GM23338 (cell line): ENCODE data around the gene XPO4. TPM values are rescaled to one million over a fixed set of nuclear protein-coding genes. Genes with fewer than 3 reads are reported as not detected.
A peak's percentile ranks its signal among the peaks of the same experiment; 100 is the strongest.

Experiments used
- ATAC-seq: fragments of 200-7000 bp; cut with Tn5 transposase; 3 replicates; pipeline ENCODE4 v1.9.1; 2020
- DNase-seq: peaks from one replicate; pipeline ENCODE4 v3.0.0-alpha.2; 2015; ENCODE audit warnings: low spot score
- H2AFZ ChIP-seq: fragments of 200-600 bp; sonication (generic); 2 replicates; pipeline ENCODE4 v1.8.0; 2016; ENCODE audit warnings: antibody characterized with exemption, mild to moderate bottlenecking, moderate library complexity
- H3F3A ChIP-seq: fragments of 200-600 bp; sonication (generic); replicated peaks from 2 replicates; pipeline ENCODE4 v1.8.0; 2017; ENCODE audit warnings: antibody characterized with exemption, mixed run types, low read depth
- H3K27ac ChIP-seq: fragments of 200-600 bp; sonication (generic); 2 replicates; pipeline ENCODE4 v1.6.1; 2016; ENCODE audit warnings: low read depth
- H3K27me3 ChIP-seq: fragments of 200-600 bp; sonication (generic); 2 replicates; pipeline ENCODE4 v1.8.0; 2016; ENCODE audit warnings: mild to moderate bottlenecking, mixed run types, moderate library complexity; ENCODE audit not compliant: insufficient read depth
- H3K36me3 ChIP-seq: fragments of 200-600 bp; sonication (generic); 2 replicates; pipeline ENCODE4 v1.8.0; 2016; ENCODE audit warnings: mild to moderate bottlenecking; ENCODE audit not compliant: insufficient read depth
- H3K4me1 ChIP-seq: fragments of 200-600 bp; sonication (generic); 2 replicates; pipeline ENCODE4 v1.8.0; 2016; ENCODE audit warnings: mild to moderate bottlenecking, moderate library complexity; ENCODE audit not compliant: insufficient read depth
- H3K4me2 ChIP-seq: fragments of 200-600 bp; sonication (generic); 2 replicates; pipeline ENCODE4 v1.7.1; 2017; ENCODE audit warnings: mixed run types
- H3K4me3 ChIP-seq: fragments of 200-600 bp; sonication (generic); 2 replicates; pipeline ENCODE4 v1.6.1; 2016; ENCODE audit warnings: mixed run types
- H3K79me2 ChIP-seq: fragments of 200-600 bp; sonication (generic); replicated peaks from 2 replicates; pipeline ENCODE4 v1.8.0; 2017; ENCODE audit warnings: mild to moderate bottlenecking; ENCODE audit not compliant: insufficient read depth
- H3K9me2 ChIP-seq: fragments of 200-600 bp; sonication (generic); 2 replicates; pipeline ENCODE4 v1.8.0; 2017; ENCODE audit not compliant: insufficient read depth
- H4K20me1 ChIP-seq: fragments of 200-600 bp; sonication (generic); replicated peaks from 2 replicates; pipeline ENCODE4 v1.8.0; 2017; ENCODE audit warnings: mild to moderate bottlenecking; ENCODE audit not compliant: insufficient read depth
- H3K27ac Mint-ChIP-seq: 2 replicates; pipeline ENCODE4 v1.8.0; 2020; ENCODE audit warnings: inconsistent platforms, mild to moderate bottlenecking, moderate library complexity, mixed read lengths
- H3K27me3 Mint-ChIP-seq: 3 replicates; pipeline ENCODE4 v1.8.0; 2022; ENCODE audit warnings: low read depth, mild to moderate bottlenecking, moderate library complexity, mixed read lengths, inconsistent platforms; ENCODE audit not compliant: insufficient read depth, poor library complexity
- H3K36me3 Mint-ChIP-seq: 3 replicates; pipeline ENCODE4 v1.8.0; 2021; ENCODE audit warnings: low read depth, mild to moderate bottlenecking, inconsistent platforms, moderate library complexity, mixed read lengths
- H3K4me1 Mint-ChIP-seq: 3 replicates; pipeline ENCODE4 v1.8.0; 2020; ENCODE audit warnings: mild to moderate bottlenecking, inconsistent platforms, mixed read lengths
- H3K4me3 Mint-ChIP-seq: 3 replicates; pipeline ENCODE4 v1.8.0; 2021; ENCODE audit warnings: moderate library complexity, mild to moderate bottlenecking, inconsistent platforms, mixed read lengths
- H3K9me3 Mint-ChIP-seq: 3 replicates; pipeline ENCODE4 v1.8.0; 2020; ENCODE audit warnings: moderate library complexity, mild to moderate bottlenecking, inconsistent platforms, mixed read lengths
- CREB1 ChIP-seq: fragments of 250-450 bp; sonication (Bioruptor Pico); IDR thresholded peaks from 2 replicates; pipeline ENCODE4 v1.5.0; 2020; ENCODE audit warnings: low read depth, mild to moderate bottlenecking, moderate library complexity
- CTCF ChIP-seq, 2 experiments: fragments of 200-600 bp in 1 of 2; sonication (generic) in 1 of 2; conservative IDR thresholded peaks; 2 replicates each; pipeline versions ENCODE4 v1.5.1 to v1.6.1; 2016 to 2017; ENCODE audit warnings: antibody characterized with exemption in 2 of 2, low read depth in 2 of 2, mild to moderate bottlenecking in 2 of 2, moderate library complexity in 1 of 2
- ETS1 ChIP-seq: IDR thresholded peaks from 2 replicates; pipeline ENCODE4 v1.6.1; 2016; ENCODE audit warnings: antibody characterized with exemption
- EZH2 ChIP-seq: fragments of 200-600 bp; sonication (generic); IDR thresholded peaks from one replicate; pipeline ENCODE4 v1.8.0; 2017; ENCODE audit warnings: antibody characterized with exemption, mild to moderate bottlenecking, low read depth; ENCODE audit not compliant: unreplicated experiment
- EZH2phosphoT487 ChIP-seq: fragments of 200-600 bp; sonication (generic); IDR thresholded peaks from one replicate; pipeline ENCODE4 v1.8.1; 2018; ENCODE audit warnings: antibody characterized with exemption; ENCODE audit not compliant: unreplicated experiment
- JUNB ChIP-seq: IDR thresholded peaks from one replicate; pipeline ENCODE4 v1.6.1; 2016; ENCODE audit warnings: antibody characterized with exemption; ENCODE audit not compliant: unreplicated experiment
- NANOG ChIP-seq: IDR thresholded peaks from 2 replicates; pipeline ENCODE4 v1.6.1; 2016; ENCODE audit warnings: antibody characterized with exemption, borderline replicate concordance
- POLR2AphosphoS5 ChIP-seq: IDR thresholded peaks from 2 replicates; pipeline ENCODE4 v1.6.1; 2016; ENCODE audit warnings: antibody characterized with exemption, low read depth
- REST ChIP-seq: IDR thresholded peaks from one replicate; pipeline ENCODE4 v1.6.1; 2018; ENCODE audit warnings: antibody characterized with exemption; ENCODE audit not compliant: unreplicated experiment
- STAT1 ChIP-seq: IDR thresholded peaks from one replicate; pipeline ENCODE4 v1.6.1; 2016; ENCODE audit warnings: antibody characterized with exemption; ENCODE audit not compliant: unreplicated experiment
- ZNF114 ChIP-seq: fragments of 250-450 bp; sonication (Bioruptor Pico); IDR thresholded peaks from 2 replicates; pipeline ENCODE4 v1.5.0; 2020; ENCODE audit warnings: mild to moderate bottlenecking, moderate library complexity
- ZNF331 ChIP-seq: fragments of 250-450 bp; sonication (Bioruptor Pico); IDR thresholded peaks from 2 replicates; pipeline ENCODE4 v1.5.0; 2020; ENCODE audit warnings: low read depth, mild to moderate bottlenecking, moderate library complexity
- ZNF462 ChIP-seq: fragments of 250-450 bp; sonication (Bioruptor Pico); IDR thresholded peaks from 2 replicates; pipeline ENCODE4 v1.5.0; 2020; ENCODE audit warnings: mild to moderate bottlenecking, moderate library complexity
- polyA plus RNA-seq: library from polyadenylated mRNA; unstranded; fragments of >200 nt; fragmentation: Nextera tagmentation; extraction: Ambion mirVana; gene quantifications from 2 replicates; pipeline ENCODE4 v1.2.1, GENCODE V29; 2016
- total RNA-seq: library from RNA; depleted of rRNA; stranded (reverse); fragments of >200 nt; shearing (Covaris generic); gene quantifications from 2 replicates; pipeline ENCODE4 v1.2.3, GENCODE V29; 2014

Gene XPO4
- total and polyA plus RNA-seq, 2 experiments from 2014 or later, result 14.1 to 57.8 TPM

- H3K4me1 Mint-ChIP-seq, result peaks cover 6% of the 10 kb centered on the region; the same call in 1 of the 3 replicates
- H2AFZ ChIP-seq, result peak overlapping the region; percentile 81; the same call in 1 of the 2 replicates
- ATAC-seq, result no peak
Observed at GRCh38 chr13:20923272-20923671, 20.7 kb upstream of the XPO4 start.

More at GRCh38 chr13:20923272-20923671, 20.7 kb upstream of the XPO4 start:
- H3K4me2 ChIP-seq, result no peak overlapping the region
- no peaks in the 10 kb centered on the region for H3K27me3 ChIP-seq
- no peaks in the 10 kb centered on the region for H3K27me3 Mint-ChIP-seq
- H3K9me2 ChIP-seq, result no peaks in the 10 kb centered on the region
- no peak for DNase-seq
- no peaks in the 10 kb centered on the region for H3K9me3 Mint-ChIP-seq
- H4K20me1 ChIP-seq, result no peaks in the 10 kb centered on the region
- H3K27ac Mint-ChIP-seq, result no peak overlapping the region
- peaks cover 6% of the 10 kb centered on the region; the same call in 1 of the 2 replicates for H3K4me1 ChIP-seq
- H3K27ac ChIP-seq, result no peak overlapping the region
- no peak for TF ChIP-seq JUNB
- TF ChIP-seq EZH2phosphoT487, result no peak
- no peak for TF ChIP-seq NANOG
- no peak for TF ChIP-seq STAT1
- no peak for TF ChIP-seq ZNF331 (CRISPR knock-in tag)
- no peak for TF ChIP-seq ZNF114
- TF ChIP-seq EZH2, result no peak
- TF ChIP-seq ETS1, result no peak
- TF ChIP-seq REST, result no peak
- no peak for TF ChIP-seq ZNF462
- TF ChIP-seq POLR2AphosphoS5, result no peak
- TF ChIP-seq CREB1 (CRISPR knock-in tag), result no peak
- no peak for TF ChIP-seq CTCF (conservative IDR thresholded peaks at IDR 0.05; ENCODE audit: low read depth in 2 of 2)
- no peak overlapping the region for H3K4me3 Mint-ChIP-seq
- H3K36me3 Mint-ChIP-seq, result no peaks in the 10 kb centered on the region
- H3F3A ChIP-seq, result no peaks in the 10 kb centered on the region
- no peaks in the 10 kb centered on the region for H3K36me3 ChIP-seq
- H3K79me2 ChIP-seq, result no peaks in the 10 kb centered on the region
- no peak overlapping the region for H3K4me3 ChIP-seq
